Neuronal stem cell (in vitro differentiated cells): Measurements from ENCODE around the gene CRYGB.
A peak's percentile ranks its signal among the peaks of the same experiment; 100 is the strongest.

Experiments used
- DNase-seq: peaks from one replicate; pipeline ENCODE4 v3.0.0-alpha.2; 2013; ENCODE audit warnings: low spot score
- H2AFZ ChIP-seq: one replicate; pipeline ENCODE4 v1.6.1; 2013; ENCODE audit warnings: mild to moderate bottlenecking, low read length, inconsistent platforms
- H2AK5ac ChIP-seq: 2 replicates; pipeline ENCODE4 v1.6.1; 2013; ENCODE audit warnings: low read depth, mild to moderate bottlenecking, inconsistent platforms, low read length, moderate library complexity, mixed read lengths
- H2BK120ac ChIP-seq: 2 replicates; pipeline ENCODE4 v1.6.1; 2013; ENCODE audit warnings: low read depth, mild to moderate bottlenecking, inconsistent platforms, low read length, moderate library complexity, mixed read lengths
- H2BK12ac ChIP-seq: one replicate; pipeline ENCODE4 v1.6.1; 2013; ENCODE audit warnings: low read length, inconsistent platforms
- H2BK15ac ChIP-seq: 2 replicates; pipeline ENCODE4 v1.6.1; 2013; ENCODE audit warnings: mild to moderate bottlenecking, low read length, inconsistent platforms, mixed read lengths
- H2BK5ac ChIP-seq: one replicate; pipeline ENCODE4 v1.6.1; 2013; ENCODE audit warnings: inconsistent platforms, mild to moderate bottlenecking, low read length, moderate library complexity
- H3K14ac ChIP-seq: one replicate; pipeline ENCODE4 v1.6.1; 2013; ENCODE audit warnings: low read length, inconsistent platforms
- H3K18ac ChIP-seq: 2 replicates; pipeline ENCODE4 v1.6.1; 2013; ENCODE audit warnings: low read length, inconsistent platforms
- H3K23ac ChIP-seq: 2 replicates; pipeline ENCODE4 v1.6.1; 2013; ENCODE audit warnings: low read depth, mild to moderate bottlenecking, mixed read lengths, low read length, inconsistent platforms; ENCODE audit not compliant: poor library complexity
- H3K27ac ChIP-seq: replicated peaks from 3 replicates; pipeline ENCODE4 v1.5.1; 2013; ENCODE audit warnings: low read length, inconsistent platforms
- H3K27me3 ChIP-seq, 3 experiments: 2 replicates each; pipeline ENCODE4 v1.6.1; 2013; ENCODE audit warnings: low read length in 3 of 3, mild to moderate bottlenecking in 2 of 3, inconsistent platforms in 1 of 3, low read depth in 1 of 3, mixed read lengths in 1 of 3, moderate library complexity in 1 of 3; ENCODE audit not compliant: control insufficient read depth in 3 of 3, insufficient read depth in 3 of 3
- H3K36me3 ChIP-seq, 2 donors: replicated peaks in 1 of 2; 2 replicates each; pipeline ENCODE4 v1.6.1; 2013; ENCODE audit warnings: low read length in 2 of 2; ENCODE audit not compliant: control insufficient read depth in 2 of 2, insufficient read depth in 2 of 2
- H3K4ac ChIP-seq: 2 replicates; pipeline ENCODE4 v1.6.1; 2013; ENCODE audit warnings: inconsistent platforms, mild to moderate bottlenecking, low read length, moderate library complexity
- H3K4me1 ChIP-seq, 2 donors: 1 replicate in 1 of 2; 2 replicates in 1 of 2; pipeline ENCODE4 v1.6.1; 2013; ENCODE audit warnings: low read length in 2 of 2, low read depth in 1 of 2; ENCODE audit not compliant: control insufficient read depth in 2 of 2, insufficient read depth in 1 of 2
- H3K4me2 ChIP-seq: one replicate; pipeline ENCODE4 v1.6.1; 2013; ENCODE audit warnings: mild to moderate bottlenecking, low read length, inconsistent platforms; ENCODE audit not compliant: insufficient read depth, poor library complexity, severe bottlenecking
- H3K4me3 ChIP-seq, 2 donors: 2 replicates each; pipeline ENCODE4 v1.5.1; 2013; ENCODE audit warnings: low read length in 2 of 2, mild to moderate bottlenecking in 2 of 2, inconsistent platforms in 1 of 2, moderate library complexity in 1 of 2
- H3K79me1 ChIP-seq: one replicate; pipeline ENCODE4 v1.6.1; 2013; ENCODE audit warnings: low read depth, mild to moderate bottlenecking, inconsistent platforms, low read length, moderate library complexity
- H3K9ac ChIP-seq: one replicate; pipeline ENCODE4 v1.6.1; 2013; ENCODE audit warnings: mild to moderate bottlenecking, low read depth, low read length, inconsistent platforms; ENCODE audit not compliant: poor library complexity
- H3K9me3 ChIP-seq, 2 donors: replicated peaks in 1 of 2; 2 replicates each; pipeline versions ENCODE3 to v1.6.1; 2013; ENCODE audit warnings: low read length in 2 of 2, mild to moderate bottlenecking in 2 of 2, inconsistent platforms in 1 of 2, low read depth in 1 of 2, mixed read lengths in 1 of 2, moderate library complexity in 1 of 2; ENCODE audit not compliant: control insufficient read depth in 2 of 2, insufficient read depth in 1 of 2
- H4K8ac ChIP-seq: one replicate; pipeline ENCODE4 v1.6.1; 2013; ENCODE audit warnings: low read depth, mild to moderate bottlenecking, inconsistent platforms, low read length, moderate library complexity
- H4K91ac ChIP-seq: one replicate; pipeline ENCODE4 v1.6.1; 2013; ENCODE audit warnings: low read length, low read depth, mild to moderate bottlenecking, inconsistent platforms; ENCODE audit not compliant: poor library complexity
- WGBS, 2 donors: extraction: QIAGEN DNeasy Blood & Tissue Kit; methylation state at CpG; one replicate each; pipeline ENCODE4 v1.1.7; 2013; ENCODE audit warnings: missing lambda C conversion rate in 2 of 2, mixed read lengths in 1 of 2; ENCODE audit not compliant: insufficient read length in 2 of 2, insufficient replicate concordance in 1 of 2; ENCODE audit errors: extremely low coverage in 2 of 2; 5-methylcytosine and 5-hydroxymethylcytosine counted together

The CRYGB gene

GRCh38 chr2:208136716-208137094, 9.3 kb downstream of the CRYGB start:
- H3K4ac ChIP-seq = no peak overlapping the region
- no peak overlapping the region for H2BK120ac ChIP-seq
- no peak overlapping the region for H3K9ac ChIP-seq
- no peak overlapping the region for H3K27ac ChIP-seq
- H3K36me3 ChIP-seq = no peaks in the 10 kb centered on the region
- no peak overlapping the region for H4K8ac ChIP-seq
- H2BK15ac ChIP-seq = no peak overlapping the region
- no peaks in the 10 kb centered on the region for H3K27me3 ChIP-seq
- DNase-seq = no peak
- H3K18ac ChIP-seq = no peak overlapping the region
- H3K4me3 ChIP-seq = no peak overlapping the region
- H2AK5ac ChIP-seq = no peak overlapping the region
- no peak overlapping the region for H2BK5ac ChIP-seq
- H2AFZ ChIP-seq = no peak overlapping the region
- peaks cover 0 to 3% of the 10 kb centered on the region in 2 donors for H3K9me3 ChIP-seq
- no peak overlapping the region for H2BK12ac ChIP-seq
- H3K4me2 ChIP-seq = no peak overlapping the region
- no peak overlapping the region for H3K23ac ChIP-seq
- H3K14ac ChIP-seq = no peak overlapping the region
- peaks cover 2 to 7% of the 10 kb centered on the region in 2 donors for H3K4me1 ChIP-seq
- no peak overlapping the region for H4K91ac ChIP-seq
- no CpG with 5 or more reads among the region's 2 CpGs for WGBS, 2 donors
- no peaks in the 10 kb centered on the region for H3K79me1 ChIP-seq

GRCh38 chr2:208135794-208136715, 9.9 kb downstream of the CRYGB start:
- H4K91ac ChIP-seq = no peak overlapping the region
- no peaks in the 10 kb centered on the region for H3K79me1 ChIP-seq
- no CpG with 5 or more reads among the region's 11 CpGs for WGBS, 2 donors
- no peak overlapping the region for H3K9ac ChIP-seq
- H3K9me3 ChIP-seq = peaks cover 0 to 3% of the 10 kb centered on the region in 2 donors
- no peak overlapping the region for H3K23ac ChIP-seq
- no peak overlapping the region for H4K8ac ChIP-seq
- H2AFZ ChIP-seq = no peak overlapping the region
- no peak overlapping the region for H3K18ac ChIP-seq
- H3K4me1 ChIP-seq = peaks cover 2 to 7% of the 10 kb centered on the region in 2 donors
- H3K14ac ChIP-seq = no peak overlapping the region
- no peak overlapping the region for H3K4me2 ChIP-seq
- no peak overlapping the region for H2BK15ac ChIP-seq
- no peak overlapping the region for H2BK12ac ChIP-seq
- H2AK5ac ChIP-seq = no peak overlapping the region
- no peak overlapping the region for H2BK120ac ChIP-seq
- H3K4me3 ChIP-seq = no peak overlapping the region
- H3K27me3 ChIP-seq = no peaks in the 10 kb centered on the region
- no peak overlapping the region for H3K27ac ChIP-seq
- H2BK5ac ChIP-seq = no peak overlapping the region
- DNase-seq = no peak
- H3K36me3 ChIP-seq = no peaks in the 10 kb centered on the region
- no peak overlapping the region for H3K4ac ChIP-seq

DNA sequence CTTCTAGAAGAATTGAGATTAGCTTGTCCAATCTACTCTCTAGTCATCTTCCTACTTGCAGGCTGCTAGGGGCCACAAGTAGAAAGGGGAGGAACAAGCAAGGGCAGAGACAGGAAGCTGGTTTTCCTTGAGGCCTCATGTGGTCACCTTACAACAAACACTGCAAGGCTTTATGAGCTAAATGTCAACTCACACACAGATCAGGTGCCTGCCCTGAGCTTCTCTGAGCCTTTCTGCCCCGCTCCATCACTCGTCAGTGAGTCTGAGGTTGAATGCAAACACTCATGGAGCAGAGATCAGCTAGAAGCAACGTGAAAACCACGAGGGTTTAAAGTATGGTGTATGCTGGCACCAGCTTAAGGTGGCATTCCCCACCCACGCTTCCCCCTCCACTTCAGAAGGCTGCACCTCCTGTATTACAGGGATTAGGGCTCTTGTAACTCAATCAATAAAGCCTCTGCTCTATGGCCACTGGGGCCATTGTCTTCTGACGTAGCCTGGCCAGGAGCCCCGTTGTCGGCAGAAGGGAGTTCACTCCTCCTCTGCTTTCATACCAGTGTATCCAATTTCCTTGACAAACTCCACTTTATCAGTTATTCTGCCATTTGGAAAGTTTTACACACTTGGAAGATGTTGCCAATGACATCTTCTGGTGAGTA, 10.9 kb downstream of the CRYGB start:
- Histone ChIP-seq H3K9ac (no peak overlapping the region), H3K36me3 (no peaks in the 10 kb centered on the region), H2BK5ac (no peak overlapping the region), H4K8ac (no peak overlapping the region), H3K4me3 (no peak overlapping the region), H3K18ac (no peak overlapping the region), H3K27ac (no peak overlapping the region), H3K9me3 (peaks cover 0 to 3% of the 10 kb centered on the region in 2 donors), H3K4ac (no peak overlapping the region), H3K4me1 (peaks cover 2 to 7% of the 10 kb centered on the region in 2 donors), H2AFZ (peak overlapping the region; percentile 8), H4K91ac (no peak overlapping the region), H3K79me1 (no peaks in the 10 kb centered on the region), H2BK12ac (no peak overlapping the region), H2BK120ac (no peak overlapping the region), H3K27me3 (no peaks in the 10 kb centered on the region), H3K14ac (no peak overlapping the region), H2BK15ac (no peak overlapping the region), H2AK5ac (no peak overlapping the region), H3K4me2 (no peak overlapping the region), H3K23ac (no peak overlapping the region)
- DNase-seq = no peak
- no CpG with 5 or more reads among the region's 8 CpGs for WGBS, 2 donors

GRCh38 chr2:208130712-208131110, 15.2 kb downstream of the CRYGB start:
- Histone ChIP-seq H3K4me1 (peaks cover 7 to 8% of the 10 kb centered on the region in 2 donors), H3K36me3 (no peaks in the 10 kb centered on the region), H2BK12ac (no peak overlapping the region), H3K9me3 (no peaks in the 10 kb centered on the region), H3K23ac (no peak overlapping the region), H3K27me3 (no peaks in the 10 kb centered on the region), H3K18ac (no peak overlapping the region), H3K79me1 (no peaks in the 10 kb centered on the region), H2AK5ac (no peak overlapping the region), H2BK120ac (no peak overlapping the region), H3K4me2 (no peak overlapping the region), H3K4ac (no peak overlapping the region), H2BK15ac (no peak overlapping the region), H4K8ac (no peak overlapping the region), H2BK5ac (no peak overlapping the region), H3K27ac (no peak overlapping the region), H3K14ac (no peak overlapping the region), H4K91ac (no peak overlapping the region), H3K9ac (no peak overlapping the region), H3K4me3 (no peak overlapping the region), H2AFZ (peak overlapping the region; percentile 72)
- no peak for DNase-seq
- no CpG with 5 or more reads among the region's 6 CpGs for WGBS, 2 donors
